WTC11 (cell line): ENCODE measurements around the gene SKP2. TPM values are rescaled to one million over a fixed set of nuclear protein-coding genes. Genes with fewer than 3 reads are reported as not detected.

Source experiments
- ATAC-seq: fragments of 200-7000 bp; cut with Tn5 transposase; 2 replicates; pipeline ENCODE4 v1.10.0; 2021; ENCODE audit warnings: mild to moderate bottlenecking, moderate library complexity
- CTCF ChIA-PET: fragments of 300-600 bp; sonication (Branson Sonifier 250); formaldehyde crosslinking; loops from one replicate; lab custom pipeline; 2021; ENCODE audit warnings: antibody characterized with exemption; lab: Charles Lee
- POLR2A ChIA-PET: fragments of 350-600 bp; sonication (Branson Sonifier 250); formaldehyde crosslinking; loops from one replicate; lab custom pipeline; 2021; ENCODE audit warnings: antibody characterized with exemption; lab: Charles Lee
- DNase-seq: peaks from one replicate; pipeline ENCODE4 v3.0.0; 2021; ENCODE audit warnings: low spot score
- H3K27ac Mint-ChIP-seq: 2 replicates; pipeline ENCODE4 v1.8.0; 2021; ENCODE audit warnings: mixed read lengths
- H3K27me3 Mint-ChIP-seq: 2 replicates; pipeline ENCODE4 v1.8.0; 2021; ENCODE audit warnings: low read depth, mild to moderate bottlenecking, moderate library complexity, mixed read lengths
- H3K36me3 Mint-ChIP-seq: 2 replicates; pipeline ENCODE4 v1.8.0; 2021; ENCODE audit warnings: mixed read lengths
- H3K4me1 Mint-ChIP-seq: 2 replicates; pipeline ENCODE4 v1.8.0; 2022; ENCODE audit warnings: mixed read lengths
- H3K4me3 Mint-ChIP-seq: 2 replicates; pipeline ENCODE4 v1.8.0; 2021; ENCODE audit warnings: mild to moderate bottlenecking, moderate library complexity, mixed read lengths
- H3K9me3 Mint-ChIP-seq: 2 replicates; pipeline ENCODE4 v1.8.0; 2021; ENCODE audit warnings: mixed read lengths
- CREB1 ChIP-seq: sonication (generic); formaldehyde crosslinking; IDR thresholded peaks from 2 replicates; pipeline ENCODE4 v1.8.0; 2023; ENCODE audit warnings: mild to moderate bottlenecking, missing genetic modification reagents
- CREM ChIP-seq: sonication (generic); formaldehyde crosslinking; IDR thresholded peaks from 2 replicates; pipeline ENCODE4 v1.8.1; 2022; ENCODE audit warnings: mild to moderate bottlenecking, missing genetic modification reagents, moderate library complexity
- ETV6 ChIP-seq: sonication (generic); formaldehyde crosslinking; IDR thresholded peaks from 2 replicates; pipeline ENCODE4 v1.8.1; 2022; ENCODE audit warnings: mild to moderate bottlenecking, missing genetic modification reagents
- GRHL2 ChIP-seq: fragments of 250-450 bp; sonication (Bioruptor Pico); IDR thresholded peaks from 2 replicates; pipeline ENCODE4 v1.8.0; 2022; ENCODE audit warnings: mild to moderate bottlenecking, moderate library complexity; ENCODE audit not compliant: insufficient replicate concordance, severe bottlenecking
- GTF2I ChIP-seq: fragments of 250-450 bp; sonication (Bioruptor Pico); conservative IDR thresholded peaks from 2 replicates; pipeline ENCODE4 v1.4.0; 2021; ENCODE audit warnings: mild to moderate bottlenecking
- NFE2L1 ChIP-seq: sonication (generic); formaldehyde crosslinking; IDR thresholded peaks from 2 replicates; pipeline ENCODE4 v1.8.1; 2023; ENCODE audit warnings: missing genetic modification reagents
- NFYB ChIP-seq: sonication (generic); formaldehyde crosslinking; conservative IDR thresholded peaks from 2 replicates; pipeline ENCODE4 v1.8.0; 2022; ENCODE audit warnings: low read depth, missing genetic modification reagents
- NR3C1 ChIP-seq: sonication (generic); formaldehyde crosslinking; conservative IDR thresholded peaks from 2 replicates; pipeline ENCODE4 v1.8.1; 2023; ENCODE audit warnings: low read depth, mild to moderate bottlenecking, missing genetic modification reagents
- SMAD4 ChIP-seq: sonication (generic); formaldehyde crosslinking; IDR thresholded peaks from 2 replicates; pipeline ENCODE4 v1.8.0; 2022; ENCODE audit warnings: mild to moderate bottlenecking, missing genetic modification reagents
- SP1 ChIP-seq: sonication (generic); formaldehyde crosslinking; conservative IDR thresholded peaks from 2 replicates; pipeline ENCODE4 v1.8.1; 2022; ENCODE audit warnings: missing genetic modification reagents
- TCF7 ChIP-seq: sonication (generic); formaldehyde crosslinking; IDR thresholded peaks from 2 replicates; pipeline ENCODE4 v1.8.0; 2022; ENCODE audit warnings: mild to moderate bottlenecking, low read depth, missing genetic modification reagents, moderate library complexity
- TEAD1 ChIP-seq: sonication (generic); formaldehyde crosslinking; IDR thresholded peaks from 2 replicates; pipeline ENCODE4 v1.8.0; 2022; ENCODE audit warnings: mild to moderate bottlenecking, missing genetic modification reagents
- ZNF138 ChIP-seq: sonication (generic); formaldehyde crosslinking; conservative IDR thresholded peaks from 2 replicates; pipeline ENCODE4 v1.8.1; 2022; ENCODE audit warnings: mild to moderate bottlenecking, moderate library complexity, missing genetic modification reagents
- ZNF263 ChIP-seq: sonication (generic); formaldehyde crosslinking; IDR thresholded peaks from 2 replicates; pipeline ENCODE4 v1.8.1; 2022; ENCODE audit warnings: low read depth, mild to moderate bottlenecking, moderate library complexity, missing genetic modification reagents
- ZNF396 ChIP-seq: fragments of 250-450 bp; sonication (Bioruptor Pico); IDR thresholded peaks from 2 replicates; pipeline ENCODE4 v1.8.0; 2021; ENCODE audit warnings: mild to moderate bottlenecking, moderate library complexity, borderline replicate concordance
- ZNF423 ChIP-seq: fragments of 250-450 bp; sonication (Bioruptor Pico); IDR thresholded peaks from 2 replicates; pipeline ENCODE4 v2.1.2; 2022; ENCODE audit warnings: mild to moderate bottlenecking, moderate library complexity
- ZNF671 ChIP-seq: fragments of 250-450 bp; sonication (Bioruptor Pico); IDR thresholded peaks from 2 replicates; pipeline ENCODE4 v1.8.0; 2021; ENCODE audit warnings: mild to moderate bottlenecking
- total RNA-seq: library from RNA; stranded (reverse); gene quantifications from 3 replicates; pipeline ENCODE4 v1.2.3, GENCODE V29; 2021
- TF ChIP-seq, protein P1 (sequence below): fragments of 200-600 bp; IDR thresholded peaks from 2 replicates; pipeline ENCODE4 v1.8.0; 2022; ENCODE audit warnings: antibody characterized with exemption
- TF ChIP-seq, protein P2 (sequence below): fragments of 250-450 bp; sonication (Bioruptor Pico); IDR thresholded peaks from 2 replicates; pipeline ENCODE4 v1.9.0; 2021; ENCODE audit warnings: moderate library complexity, mild to moderate bottlenecking, inconsistent platforms, borderline replicate concordance
- TF ChIP-seq, protein P3 (sequence below): fragments of 250-450 bp; sonication (Bioruptor Pico); IDR thresholded peaks from 2 replicates; pipeline ENCODE4 v1.9.0; 2021; ENCODE audit warnings: mild to moderate bottlenecking
- TF ChIP-seq, protein P4 (sequence below): sonication (generic); formaldehyde crosslinking; IDR thresholded peaks from 2 replicates; pipeline ENCODE4 v1.8.0; 2022; ENCODE audit warnings: mild to moderate bottlenecking, missing genetic modification reagents
- TF ChIP-seq, protein P5 (sequence below): sonication (generic); formaldehyde crosslinking; IDR thresholded peaks from 2 replicates; pipeline ENCODE4 v1.8.0; 2022; ENCODE audit warnings: mild to moderate bottlenecking, missing genetic modification reagents
- TF ChIP-seq, protein P6 (sequence below): fragments of 250-450 bp; sonication (Bioruptor Pico); conservative IDR thresholded peaks from 2 replicates; pipeline ENCODE4 v1.9.0; 2021; ENCODE audit warnings: mild to moderate bottlenecking
- TF ChIP-seq, protein P7 (sequence below): sonication (generic); formaldehyde crosslinking; IDR thresholded peaks from 2 replicates; pipeline ENCODE4 v1.8.1; 2022; ENCODE audit warnings: mild to moderate bottlenecking, missing genetic modification reagents, moderate library complexity, borderline replicate concordance
- TF ChIP-seq, protein P8 (sequence below): fragments of 250-450 bp; sonication (Bioruptor Pico); IDR thresholded peaks from 2 replicates; pipeline ENCODE4 v1.9.0; 2021; ENCODE audit warnings: mild to moderate bottlenecking

SKP2 gene
- total RNA-seq, 1 experiment from 2014 or later, result 68.0 TPM

DNA sequence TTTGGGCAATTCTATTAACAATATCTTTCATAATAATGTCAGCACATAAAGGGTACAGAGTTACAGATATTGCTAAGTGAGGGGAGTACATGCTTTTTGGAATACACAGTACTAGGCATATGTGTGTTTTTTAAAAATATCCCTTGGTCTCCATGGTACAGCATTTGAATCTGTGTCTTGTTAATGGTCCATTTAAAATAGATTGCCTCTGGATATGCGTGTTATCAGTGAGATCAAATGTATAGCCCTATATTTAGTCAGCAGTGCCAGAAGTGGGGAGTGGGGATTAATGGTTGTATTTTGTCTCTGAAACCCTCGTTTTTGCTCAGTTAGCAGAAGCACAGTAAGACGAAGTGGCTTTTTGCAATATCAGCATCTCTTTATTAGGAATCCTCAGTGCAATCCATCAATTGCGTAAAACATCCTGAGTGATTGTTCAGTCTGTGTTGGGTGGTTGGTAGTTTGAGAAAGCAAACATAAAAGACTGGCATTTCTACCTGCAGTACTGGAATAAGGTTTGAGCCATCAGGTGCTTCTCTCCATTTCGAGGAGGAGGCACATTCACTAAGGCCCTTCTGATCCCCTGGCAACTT, 19.0 kb downstream of the SKP2 start (continued):
- TF ChIP-seq SP1 (no peak), SMAD4 (CRISPR knock-in tag) (no peak), GRHL2 (CRISPR knock-in tag) (no peak), GTF2I (no peak), TEAD1 (CRISPR knock-in tag) (no peak)
- TF ChIP-seq, protein P1, sequence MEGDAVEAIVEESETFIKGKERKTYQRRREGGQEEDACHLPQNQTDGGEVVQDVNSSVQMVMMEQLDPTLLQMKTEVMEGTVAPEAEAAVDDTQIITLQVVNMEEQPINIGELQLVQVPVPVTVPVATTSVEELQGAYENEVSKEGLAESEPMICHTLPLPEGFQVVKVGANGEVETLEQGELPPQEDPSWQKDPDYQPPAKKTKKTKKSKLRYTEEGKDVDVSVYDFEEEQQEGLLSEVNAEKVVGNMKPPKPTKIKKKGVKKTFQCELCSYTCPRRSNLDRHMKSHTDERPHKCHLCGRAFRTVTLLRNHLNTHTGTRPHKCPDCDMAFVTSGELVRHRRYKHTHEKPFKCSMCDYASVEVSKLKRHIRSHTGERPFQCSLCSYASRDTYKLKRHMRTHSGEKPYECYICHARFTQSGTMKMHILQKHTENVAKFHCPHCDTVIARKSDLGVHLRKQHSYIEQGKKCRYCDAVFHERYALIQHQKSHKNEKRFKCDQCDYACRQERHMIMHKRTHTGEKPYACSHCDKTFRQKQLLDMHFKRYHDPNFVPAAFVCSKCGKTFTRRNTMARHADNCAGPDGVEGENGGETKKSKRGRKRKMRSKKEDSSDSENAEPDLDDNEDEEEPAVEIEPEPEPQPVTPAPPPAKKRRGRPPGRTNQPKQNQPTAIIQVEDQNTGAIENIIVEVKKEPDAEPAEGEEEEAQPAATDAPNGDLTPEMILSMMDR, result no peak
- TF ChIP-seq, protein P2, sequence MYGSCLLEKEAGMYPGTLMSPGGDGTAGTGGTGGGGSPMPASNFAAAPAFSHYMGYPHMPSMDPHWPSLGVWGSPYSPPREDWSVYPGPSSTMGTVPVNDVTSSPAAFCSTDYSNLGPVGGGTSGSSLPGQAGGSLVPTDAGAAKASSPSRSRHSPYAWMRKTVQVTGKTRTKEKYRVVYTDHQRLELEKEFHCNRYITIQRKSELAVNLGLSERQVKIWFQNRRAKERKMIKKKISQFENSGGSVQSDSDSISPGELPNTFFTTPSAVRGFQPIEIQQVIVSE (CRISPR knock-in tag), result no peak

DNA sequence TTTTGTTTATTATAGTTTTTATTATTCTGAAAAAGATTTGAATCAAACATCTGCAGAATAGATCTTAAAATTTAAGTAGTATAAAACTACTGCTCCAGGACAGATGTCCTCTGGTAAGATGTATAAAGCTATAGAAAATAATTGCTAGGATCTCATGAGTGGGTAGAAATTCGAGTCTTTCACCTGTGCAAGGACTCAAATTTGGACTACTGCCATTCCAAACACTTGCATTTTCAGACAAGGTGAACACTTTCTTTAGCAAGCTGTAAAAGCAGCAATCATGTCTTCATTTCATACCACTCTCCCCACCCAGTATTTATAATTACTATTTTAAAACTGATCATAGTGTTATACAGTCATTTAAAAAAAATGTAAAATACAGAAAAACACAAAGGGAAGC, 20.7 kb downstream of the SKP2 start:
- DNase-seq (no peak), ATAC-seq (no peak)
- Mint-ChIP-seq H3K4me3 (no peak overlapping the region), H3K27me3 (no peaks in the 10 kb centered on the region), H3K27ac (no peak overlapping the region), H3K9me3 (no peaks in the 10 kb centered on the region), H3K4me1 (no peaks in the 10 kb centered on the region), H3K36me3 (peaks cover 69% of the 10 kb centered on the region)
- CTCF ChIA-PET, result interaction anchor here (1.3 kb wide), 1 partner anchor 93 kb away, joined by 4 read pairs; no protein-coding TSS in a partner anchor
- POLR2A ChIA-PET, result no interaction called here
- TF ChIP-seq ZNF138 (CRISPR knock-in tag), result no peak
- TF ChIP-seq, protein P3, sequence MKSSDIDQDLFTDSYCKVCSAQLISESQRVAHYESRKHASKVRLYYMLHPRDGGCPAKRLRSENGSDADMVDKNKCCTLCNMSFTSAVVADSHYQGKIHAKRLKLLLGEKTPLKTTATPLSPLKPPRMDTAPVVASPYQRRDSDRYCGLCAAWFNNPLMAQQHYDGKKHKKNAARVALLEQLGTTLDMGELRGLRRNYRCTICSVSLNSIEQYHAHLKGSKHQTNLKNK (CRISPR knock-in tag), result no peak
- TF ChIP-seq, protein P4, sequence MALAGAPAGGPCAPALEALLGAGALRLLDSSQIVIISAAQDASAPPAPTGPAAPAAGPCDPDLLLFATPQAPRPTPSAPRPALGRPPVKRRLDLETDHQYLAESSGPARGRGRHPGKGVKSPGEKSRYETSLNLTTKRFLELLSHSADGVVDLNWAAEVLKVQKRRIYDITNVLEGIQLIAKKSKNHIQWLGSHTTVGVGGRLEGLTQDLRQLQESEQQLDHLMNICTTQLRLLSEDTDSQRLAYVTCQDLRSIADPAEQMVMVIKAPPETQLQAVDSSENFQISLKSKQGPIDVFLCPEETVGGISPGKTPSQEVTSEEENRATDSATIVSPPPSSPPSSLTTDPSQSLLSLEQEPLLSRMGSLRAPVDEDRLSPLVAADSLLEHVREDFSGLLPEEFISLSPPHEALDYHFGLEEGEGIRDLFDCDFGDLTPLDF (CRISPR knock-in tag), result no peak
- TF ChIP-seq, protein P5, sequence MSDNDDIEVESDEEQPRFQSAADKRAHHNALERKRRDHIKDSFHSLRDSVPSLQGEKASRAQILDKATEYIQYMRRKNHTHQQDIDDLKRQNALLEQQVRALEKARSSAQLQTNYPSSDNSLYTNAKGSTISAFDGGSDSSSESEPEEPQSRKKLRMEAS (CRISPR knock-in tag), result no peak
- no peak for TF ChIP-seq ZNF423 (CRISPR knock-in tag)
- TF ChIP-seq CREM (CRISPR knock-in tag), result no peak
- no peak for TF ChIP-seq TCF7
- TF ChIP-seq ZNF671 (CRISPR knock-in tag), result no peak
- TF ChIP-seq NFYB (CRISPR knock-in tag), result no peak
- no peak for TF ChIP-seq SMAD4 (CRISPR knock-in tag)
- TF ChIP-seq, protein P6, sequence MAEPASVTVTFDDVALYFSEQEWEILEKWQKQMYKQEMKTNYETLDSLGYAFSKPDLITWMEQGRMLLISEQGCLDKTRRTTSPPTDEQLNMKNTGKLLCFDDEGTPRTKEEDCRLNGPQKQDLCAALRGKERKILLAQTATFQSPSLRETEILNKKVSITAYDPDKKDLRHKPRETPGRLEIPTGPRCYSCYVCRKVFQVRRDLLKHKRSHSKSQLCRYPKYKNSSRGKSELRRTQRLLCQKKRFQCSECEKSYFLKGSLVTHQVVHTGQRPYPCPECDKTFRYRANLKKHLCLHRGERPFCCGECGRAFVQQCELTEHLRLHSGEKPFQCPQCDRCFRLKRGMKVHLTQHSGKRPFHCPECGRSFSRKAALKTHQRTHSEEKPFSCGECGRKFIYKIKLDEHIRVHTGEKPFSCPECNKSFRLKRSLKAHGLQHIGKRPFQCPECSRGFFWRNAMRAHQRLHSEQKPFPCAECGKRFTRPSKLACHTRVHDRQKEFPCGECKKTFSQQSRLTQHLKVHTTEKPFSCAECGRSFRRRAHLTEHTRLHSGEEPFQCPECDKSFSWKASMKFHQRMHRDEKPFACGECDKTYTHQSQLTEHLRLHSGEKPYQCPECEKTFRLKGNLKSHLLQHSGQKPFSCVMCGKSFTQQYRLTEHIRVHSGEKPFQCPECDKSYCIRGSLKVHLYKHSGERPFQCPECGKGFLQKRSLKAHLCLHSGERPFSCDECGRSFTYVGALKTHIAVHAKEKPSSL (CRISPR knock-in tag), result no peak
- TF ChIP-seq ETV6 (CRISPR knock-in tag), result no peak
- TF ChIP-seq, protein P7, sequence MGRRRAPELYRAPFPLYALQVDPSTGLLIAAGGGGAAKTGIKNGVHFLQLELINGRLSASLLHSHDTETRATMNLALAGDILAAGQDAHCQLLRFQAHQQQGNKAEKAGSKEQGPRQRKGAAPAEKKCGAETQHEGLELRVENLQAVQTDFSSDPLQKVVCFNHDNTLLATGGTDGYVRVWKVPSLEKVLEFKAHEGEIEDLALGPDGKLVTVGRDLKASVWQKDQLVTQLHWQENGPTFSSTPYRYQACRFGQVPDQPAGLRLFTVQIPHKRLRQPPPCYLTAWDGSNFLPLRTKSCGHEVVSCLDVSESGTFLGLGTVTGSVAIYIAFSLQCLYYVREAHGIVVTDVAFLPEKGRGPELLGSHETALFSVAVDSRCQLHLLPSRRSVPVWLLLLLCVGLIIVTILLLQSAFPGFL (CRISPR knock-in tag), result no peak
- TF ChIP-seq ZNF396 (CRISPR knock-in tag), result no peak
- TF ChIP-seq NR3C1 (CRISPR knock-in tag), result no peak
- TF ChIP-seq ZNF263, result no peak
- TF ChIP-seq, protein P8, sequence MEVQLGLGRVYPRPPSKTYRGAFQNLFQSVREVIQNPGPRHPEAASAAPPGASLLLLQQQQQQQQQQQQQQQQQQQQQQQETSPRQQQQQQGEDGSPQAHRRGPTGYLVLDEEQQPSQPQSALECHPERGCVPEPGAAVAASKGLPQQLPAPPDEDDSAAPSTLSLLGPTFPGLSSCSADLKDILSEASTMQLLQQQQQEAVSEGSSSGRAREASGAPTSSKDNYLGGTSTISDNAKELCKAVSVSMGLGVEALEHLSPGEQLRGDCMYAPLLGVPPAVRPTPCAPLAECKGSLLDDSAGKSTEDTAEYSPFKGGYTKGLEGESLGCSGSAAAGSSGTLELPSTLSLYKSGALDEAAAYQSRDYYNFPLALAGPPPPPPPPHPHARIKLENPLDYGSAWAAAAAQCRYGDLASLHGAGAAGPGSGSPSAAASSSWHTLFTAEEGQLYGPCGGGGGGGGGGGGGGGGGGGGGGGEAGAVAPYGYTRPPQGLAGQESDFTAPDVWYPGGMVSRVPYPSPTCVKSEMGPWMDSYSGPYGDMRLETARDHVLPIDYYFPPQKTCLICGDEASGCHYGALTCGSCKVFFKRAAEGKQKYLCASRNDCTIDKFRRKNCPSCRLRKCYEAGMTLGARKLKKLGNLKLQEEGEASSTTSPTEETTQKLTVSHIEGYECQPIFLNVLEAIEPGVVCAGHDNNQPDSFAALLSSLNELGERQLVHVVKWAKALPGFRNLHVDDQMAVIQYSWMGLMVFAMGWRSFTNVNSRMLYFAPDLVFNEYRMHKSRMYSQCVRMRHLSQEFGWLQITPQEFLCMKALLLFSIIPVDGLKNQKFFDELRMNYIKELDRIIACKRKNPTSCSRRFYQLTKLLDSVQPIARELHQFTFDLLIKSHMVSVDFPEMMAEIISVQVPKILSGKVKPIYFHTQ (CRISPR knock-in tag), result no peak
- no peak for TF ChIP-seq CREB1
- TF ChIP-seq NFE2L1 (CRISPR knock-in tag), result no peak
